C4-2B (cell line): ENCODE data around the gene TMEM30B.
"Not testable (repeated sequence)": the region's sequence is repeated elsewhere in the genome, so short reads cannot be mapped to it uniquely, and the experiment has no call there.

Experiments
- H3K27ac ChIP-seq: fragments of 450-650 bp; 2 replicates; pipeline ENCODE4 v1.5.1; 2017
- ZFX ChIP-seq: fragments of 450-650 bp; IDR thresholded peaks from 2 replicates; pipeline ENCODE4 v1.6.1; 2017
- TF ChIP-seq, protein P1 (sequence below): fragments of 450-650 bp; conservative IDR thresholded peaks from 2 replicates; pipeline ENCODE4 v1.5.1; 2017; ENCODE audit warnings: mild to moderate bottlenecking

TMEM30B gene

DNA sequence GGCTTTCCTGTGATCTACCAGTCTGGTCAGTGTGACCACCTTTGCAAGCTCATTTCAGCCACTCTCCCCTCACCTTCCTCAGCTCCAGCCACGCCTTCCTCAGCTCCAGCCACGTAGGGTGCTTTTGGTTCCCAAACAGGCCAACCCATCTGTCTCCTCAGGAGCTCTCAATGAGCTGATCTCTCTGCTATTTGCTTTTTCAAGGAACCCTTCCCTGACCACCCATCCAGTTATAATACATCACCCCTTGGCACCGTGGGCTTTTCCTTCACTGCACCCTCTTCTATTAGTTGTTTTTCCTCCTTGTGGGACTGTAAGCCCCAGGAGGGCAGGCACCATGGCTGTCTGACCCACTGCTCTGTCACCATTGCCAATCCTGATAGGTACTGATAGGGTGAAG is 37.9 kb upstream of the TMEM30B start:
- TF ChIP-seq, protein P1, sequence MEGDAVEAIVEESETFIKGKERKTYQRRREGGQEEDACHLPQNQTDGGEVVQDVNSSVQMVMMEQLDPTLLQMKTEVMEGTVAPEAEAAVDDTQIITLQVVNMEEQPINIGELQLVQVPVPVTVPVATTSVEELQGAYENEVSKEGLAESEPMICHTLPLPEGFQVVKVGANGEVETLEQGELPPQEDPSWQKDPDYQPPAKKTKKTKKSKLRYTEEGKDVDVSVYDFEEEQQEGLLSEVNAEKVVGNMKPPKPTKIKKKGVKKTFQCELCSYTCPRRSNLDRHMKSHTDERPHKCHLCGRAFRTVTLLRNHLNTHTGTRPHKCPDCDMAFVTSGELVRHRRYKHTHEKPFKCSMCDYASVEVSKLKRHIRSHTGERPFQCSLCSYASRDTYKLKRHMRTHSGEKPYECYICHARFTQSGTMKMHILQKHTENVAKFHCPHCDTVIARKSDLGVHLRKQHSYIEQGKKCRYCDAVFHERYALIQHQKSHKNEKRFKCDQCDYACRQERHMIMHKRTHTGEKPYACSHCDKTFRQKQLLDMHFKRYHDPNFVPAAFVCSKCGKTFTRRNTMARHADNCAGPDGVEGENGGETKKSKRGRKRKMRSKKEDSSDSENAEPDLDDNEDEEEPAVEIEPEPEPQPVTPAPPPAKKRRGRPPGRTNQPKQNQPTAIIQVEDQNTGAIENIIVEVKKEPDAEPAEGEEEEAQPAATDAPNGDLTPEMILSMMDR = no peak
- TF ChIP-seq ZFX = no peak
- no peak overlapping the region for H3K27ac ChIP-seq

DNA sequence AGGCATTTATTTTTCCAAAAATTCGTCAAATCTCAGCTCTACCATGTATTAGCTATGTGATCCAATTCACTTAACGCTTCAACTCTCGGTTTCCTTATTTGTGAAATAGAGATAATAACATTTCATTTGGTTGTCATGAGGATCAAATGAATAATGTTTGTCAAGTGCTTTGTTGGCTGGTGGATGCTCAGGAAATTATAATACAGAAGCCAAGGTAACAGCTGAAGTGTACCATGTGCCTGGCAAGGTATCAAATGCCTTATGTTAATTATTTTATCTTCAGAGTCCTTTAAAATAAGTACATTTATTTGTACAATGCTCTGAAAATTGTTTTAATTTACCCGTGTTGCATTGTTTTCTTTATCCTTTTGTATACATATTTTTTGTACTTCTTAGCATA is 34.2 kb upstream of the TMEM30B start:
- H3K27ac ChIP-seq = no peak overlapping the region
- TF ChIP-seq ZFX = no peak
- TF ChIP-seq, protein P1 = no peak

DNA sequence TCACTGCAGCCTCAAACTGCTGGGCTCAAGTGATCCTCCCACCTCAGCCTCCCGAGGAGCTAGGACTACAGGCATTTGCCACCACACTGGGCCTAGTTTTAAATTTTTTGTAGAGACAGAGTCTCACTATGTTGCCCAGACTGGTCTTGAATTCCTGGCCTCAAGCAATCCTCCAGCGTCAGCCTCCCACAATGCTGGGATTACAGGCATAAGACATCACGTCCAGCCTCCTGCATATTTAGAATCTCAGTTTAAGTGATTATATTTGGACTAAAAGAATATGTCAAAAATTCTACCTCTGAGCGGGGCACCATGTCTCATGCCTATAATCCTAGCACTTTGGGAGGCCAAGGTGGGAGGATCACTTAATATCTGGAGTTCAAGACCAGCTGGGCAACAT is 27.6 kb upstream of the TMEM30B start:
- H3K27ac ChIP-seq = not testable (repeated sequence)

DNA sequence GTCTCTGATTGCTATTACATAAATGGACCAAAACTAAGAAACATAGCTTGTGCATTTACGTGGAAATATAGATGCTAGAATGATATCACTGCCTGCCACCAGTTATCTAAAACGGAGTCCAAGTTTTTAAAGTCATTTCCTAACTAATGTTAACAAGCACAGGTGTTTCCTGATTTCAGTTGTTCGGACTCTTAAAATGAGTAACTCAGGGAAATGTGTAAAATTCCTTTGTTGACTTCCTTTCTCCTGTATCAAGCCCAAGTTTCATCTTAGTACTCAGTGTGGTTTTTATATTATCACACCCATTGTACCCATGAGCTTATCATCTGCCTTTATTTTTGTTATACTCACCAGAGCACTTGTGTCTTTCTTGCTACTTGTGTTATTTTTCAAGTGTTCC is 27.1 kb upstream of the TMEM30B start:
- H3K27ac ChIP-seq = no peak overlapping the region
- TF ChIP-seq ZFX = no peak
- TF ChIP-seq, protein P1 = no peak

DNA sequence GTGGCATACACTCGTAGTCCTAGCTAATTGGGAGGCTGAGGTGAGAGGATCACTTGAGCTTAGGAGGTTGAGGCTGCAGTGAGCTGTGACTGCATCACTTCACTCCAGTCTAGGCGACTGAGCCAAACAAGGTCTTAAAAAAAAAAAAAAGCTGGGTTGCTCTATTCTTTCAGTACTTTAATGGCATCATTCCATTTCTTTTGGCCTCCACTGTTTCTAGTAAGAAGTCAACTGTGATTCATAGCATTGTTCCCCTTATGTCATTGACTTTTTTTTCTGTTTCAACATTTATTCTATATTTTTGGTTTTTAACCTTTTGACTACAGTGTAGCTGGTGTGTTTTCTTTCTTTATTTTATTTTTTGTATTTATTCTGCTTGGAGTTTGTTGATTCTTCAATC is 23.6 kb upstream of the TMEM30B start:
- no peak overlapping the region for H3K27ac ChIP-seq

DNA sequence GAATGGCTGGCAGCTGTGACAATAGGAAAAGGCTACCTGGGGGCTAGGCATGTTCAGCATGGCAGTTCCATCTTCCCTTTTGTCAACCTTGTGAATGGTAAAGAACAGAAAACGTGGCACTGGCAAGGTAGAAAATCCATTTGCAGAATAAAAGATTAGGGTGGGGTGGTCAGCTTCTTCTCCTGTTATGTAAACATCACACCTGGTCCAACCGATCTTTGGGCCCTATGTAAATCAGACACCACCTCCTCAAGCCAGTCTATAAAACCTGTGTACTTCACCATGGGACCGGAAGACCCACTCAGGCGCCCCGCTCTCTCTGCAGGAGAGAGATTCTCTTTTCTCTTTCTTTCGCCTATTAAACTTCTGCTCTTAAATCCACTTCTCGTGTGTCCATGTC is 19.6 kb upstream of the TMEM30B start:
- TF ChIP-seq, protein P1 = no peak
- no peak for TF ChIP-seq ZFX
- H3K27ac ChIP-seq = no peak overlapping the region

More for the DNA sequence above, 23.6 kb upstream of the TMEM30B start:
- no peak for TF ChIP-seq ZFX
- TF ChIP-seq, protein P1 = no peak

DNA sequence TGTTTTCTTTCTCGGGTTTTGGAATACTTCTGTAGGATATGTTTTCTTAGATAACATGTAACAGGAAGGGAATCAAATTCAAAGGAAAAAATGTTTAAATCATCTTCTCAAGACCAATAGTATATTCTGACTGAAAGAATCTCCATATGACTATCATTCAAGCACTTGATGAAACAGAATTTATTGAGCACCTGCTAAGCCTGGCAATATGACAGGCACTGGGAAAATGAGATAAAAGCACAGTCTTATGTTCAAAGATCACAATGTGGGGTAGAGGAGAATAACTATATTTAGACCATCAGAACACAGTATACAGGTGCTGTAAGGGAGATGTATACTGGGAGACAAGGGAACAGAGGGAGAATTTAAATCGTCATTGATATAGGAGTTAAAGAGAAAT is 19.1 kb upstream of the TMEM30B start:
- TF ChIP-seq, protein P1 = no peak
- no peak for TF ChIP-seq ZFX
- H3K27ac ChIP-seq = no peak overlapping the region

DNA sequence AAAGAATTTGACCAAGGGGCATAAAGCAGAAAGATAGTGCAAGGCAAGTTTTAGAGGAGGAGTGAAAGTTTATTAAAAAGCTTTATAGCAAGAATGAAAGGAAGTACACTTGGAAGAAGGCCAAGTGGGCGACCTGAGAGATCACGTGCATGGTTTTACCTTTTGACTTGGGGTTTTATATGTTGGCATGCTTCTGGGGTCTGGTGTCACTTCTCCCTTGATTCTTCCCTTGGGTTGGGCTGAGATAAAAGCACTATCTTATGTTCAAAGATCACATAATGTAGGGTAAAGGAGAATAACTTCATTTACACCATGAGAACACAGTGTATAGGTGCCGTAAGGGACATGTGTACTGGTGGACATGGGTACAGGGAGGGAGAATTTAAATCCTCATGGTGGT is 17.7 kb upstream of the TMEM30B start:
- no peak overlapping the region for H3K27ac ChIP-seq
- no peak for TF ChIP-seq ZFX

DNA sequence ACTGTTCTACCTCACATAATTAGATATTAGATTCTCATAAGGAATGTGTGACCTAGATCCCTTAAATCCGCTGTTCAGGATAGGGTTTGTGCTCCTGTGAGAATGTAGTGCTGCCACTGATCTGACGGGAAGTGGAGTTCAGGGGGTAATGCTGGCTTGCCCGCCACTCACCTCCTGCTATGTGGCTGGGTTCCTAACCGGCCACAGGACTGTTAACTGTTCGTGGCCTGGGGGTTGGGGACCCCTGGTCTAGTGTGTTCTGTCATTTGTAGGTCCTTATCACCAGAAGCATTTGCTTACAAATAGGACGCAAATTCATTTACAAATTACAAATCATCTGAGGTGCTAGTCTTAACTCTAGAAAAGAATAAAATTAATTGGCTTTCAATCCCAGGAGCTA is 16.4 kb upstream of the TMEM30B start:
- TF ChIP-seq ZFX = no peak
- TF ChIP-seq, protein P1 = no peak
- no peak overlapping the region for H3K27ac ChIP-seq
